ENCODE measurements around the gene SERPINB12.

Gene SERPINB12

GRCh38 chr18:63604791-63605567 lies 62.8 kb downstream of the SERPINB12 start:
- no peak for DNase-seq

- DNase-seq, result no peak
These were observed 64.4 kb downstream of the SERPINB12 start for GRCh38 chr18:63606526-63606925.

DNA sequence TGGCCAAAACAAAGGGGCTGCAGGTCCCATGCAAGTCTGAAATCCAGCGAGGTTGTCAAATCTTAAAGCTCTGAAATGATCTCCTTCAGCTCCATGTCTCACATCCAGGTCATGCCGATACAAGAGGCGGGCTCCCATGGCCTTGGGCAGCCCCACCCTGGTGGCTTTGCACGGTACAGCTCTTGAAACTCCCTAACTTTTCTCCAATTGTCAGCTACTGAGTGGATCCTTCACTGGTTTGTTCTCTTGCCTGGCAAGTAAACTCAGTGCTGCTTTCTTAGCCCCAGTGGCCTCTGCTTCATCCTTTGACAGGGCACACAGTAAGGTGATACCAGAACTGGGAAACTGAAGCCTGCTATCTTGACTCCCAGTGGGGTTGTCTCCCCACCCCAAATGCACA lies 71.3 kb downstream of the SERPINB12 start:
- DNase-seq, result no peak

GRCh38 chr18:63617049-63617914 lies 75.1 kb downstream of the SERPINB12 start:
- no peak for DNase-seq

- DNase-seq, result no peak
These were observed 75.7 kb downstream of the SERPINB12 start for GRCh38 chr18:63617915-63618234.

Data from cerebellar nuclear complex (tissue), 1 donor.